SIG-M5 (cell line): ENCODE results near the gene BIN1.

Source experiments
- DNase-seq: peaks from one replicate; lab custom pipeline; 2025; lab: John Stamatoyannopoulos, UW

The BIN1 gene

DNA sequence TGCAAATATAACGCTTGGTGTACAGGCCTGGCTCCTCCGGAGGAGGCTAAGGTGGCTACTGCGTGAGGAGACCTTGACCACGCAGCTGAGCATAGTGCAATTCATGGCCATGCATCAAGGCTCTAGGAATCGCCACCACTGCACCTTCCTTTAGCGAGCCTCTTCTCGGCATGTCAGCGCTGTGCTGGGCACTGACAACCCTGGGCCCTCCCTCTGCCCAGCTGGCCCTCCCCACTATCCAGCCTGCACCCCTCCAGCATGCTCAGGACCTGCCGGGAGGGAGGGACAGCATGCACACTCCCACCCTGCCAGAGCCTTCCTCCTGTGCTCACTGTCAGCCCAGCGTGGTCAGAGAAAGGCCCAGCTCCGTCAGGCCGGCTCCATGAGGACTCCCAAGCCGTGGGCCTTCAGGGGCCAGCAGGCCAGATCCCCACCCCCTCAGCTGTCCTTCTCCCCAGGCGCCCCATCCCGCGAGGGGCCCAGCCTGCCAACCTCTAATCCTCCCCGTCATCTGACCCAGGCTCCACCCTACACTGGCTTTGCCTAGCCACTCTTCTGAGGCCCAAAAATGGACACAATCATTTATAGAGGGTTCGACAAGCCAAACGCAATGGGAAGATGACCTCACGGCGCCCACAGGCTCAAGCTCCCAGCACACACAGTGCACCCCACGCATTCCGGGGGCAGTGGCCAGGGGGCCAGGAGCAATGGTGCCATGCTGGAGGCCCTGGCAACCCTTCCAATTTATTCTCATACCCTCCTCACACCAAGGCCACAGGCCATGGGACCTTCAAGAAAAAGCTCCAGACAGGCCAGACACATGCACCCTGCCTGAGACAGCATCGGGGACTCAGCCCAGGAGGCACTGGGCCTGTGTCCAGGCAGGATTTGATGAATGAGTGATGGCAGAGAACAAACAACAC, 3.5 kb downstream of the BIN1 start:
- no peak for DNase-seq

DNA sequence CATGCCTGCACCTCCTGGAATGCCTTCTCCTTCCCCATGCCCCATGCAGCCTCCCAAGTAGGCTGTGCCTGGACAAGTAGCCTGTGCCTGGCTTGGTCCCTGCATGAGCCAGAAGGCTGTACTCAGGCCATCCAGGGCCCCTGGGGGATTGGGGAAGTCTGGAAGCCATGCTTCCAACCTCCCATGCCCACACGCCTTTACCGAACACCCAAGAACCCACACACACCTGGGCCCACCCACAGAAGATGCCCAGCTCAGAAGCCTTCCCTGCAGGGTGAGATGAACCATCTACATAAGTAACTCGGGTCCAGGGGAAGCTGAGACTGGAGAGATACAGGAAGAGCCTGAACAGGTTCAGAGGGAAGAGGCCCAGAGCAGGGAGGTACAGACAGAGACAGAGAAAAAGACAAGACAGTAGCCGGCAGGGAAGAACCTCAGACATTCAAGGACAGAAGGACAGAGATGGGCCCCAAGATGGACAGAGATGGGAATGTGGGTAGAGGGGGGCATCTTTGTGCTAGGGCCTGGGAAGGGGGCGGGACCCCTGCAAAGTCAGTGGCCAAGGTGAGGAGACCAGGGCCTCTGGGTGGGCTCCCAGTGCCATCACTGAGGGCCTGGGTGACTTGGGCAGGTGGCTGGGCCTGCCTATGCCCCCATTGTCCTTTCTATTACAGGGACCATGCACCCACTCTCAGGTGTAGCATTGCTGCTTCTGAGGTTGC, 4.3 kb downstream of the BIN1 start:
- no peak for DNase-seq

DNA sequence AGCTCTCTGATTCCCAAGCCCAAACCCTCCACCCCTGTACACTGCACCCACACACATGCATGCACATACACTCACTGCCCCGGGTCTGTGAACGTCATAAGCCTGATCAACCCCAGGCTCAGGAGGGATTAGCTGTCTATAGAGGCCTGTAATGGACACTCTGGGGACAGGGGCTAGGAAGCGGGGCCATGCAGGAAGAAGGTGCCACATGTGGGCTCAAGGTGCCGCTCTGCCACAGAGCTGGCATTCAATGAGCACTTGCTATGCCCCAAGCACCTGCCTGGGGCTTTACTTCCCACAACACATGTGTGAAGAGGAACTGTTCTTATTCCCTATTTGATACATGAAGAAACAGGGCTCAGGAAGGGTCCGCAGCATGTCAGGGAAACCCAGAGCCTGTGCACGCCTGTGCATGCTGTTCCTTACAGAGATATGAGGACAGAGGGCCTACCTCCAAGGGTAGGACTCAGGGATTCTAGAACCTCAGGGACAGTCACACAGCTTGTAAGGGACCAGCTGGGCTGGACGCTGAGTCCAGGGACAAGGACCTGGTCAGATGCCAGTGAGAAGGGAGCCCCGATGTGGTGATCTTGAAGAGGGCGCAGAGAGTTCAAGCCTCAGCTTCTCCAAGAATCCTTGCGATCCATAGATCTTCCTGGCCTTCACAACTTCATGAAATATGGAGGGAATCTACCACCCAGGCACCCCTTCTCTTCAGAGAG, 5.0 kb downstream of the BIN1 start:
- no peak for DNase-seq

- DNase-seq = no peak
These were observed 5.8 kb downstream of the BIN1 start for GRCh38 chr2:127101048-127101611.

DNA sequence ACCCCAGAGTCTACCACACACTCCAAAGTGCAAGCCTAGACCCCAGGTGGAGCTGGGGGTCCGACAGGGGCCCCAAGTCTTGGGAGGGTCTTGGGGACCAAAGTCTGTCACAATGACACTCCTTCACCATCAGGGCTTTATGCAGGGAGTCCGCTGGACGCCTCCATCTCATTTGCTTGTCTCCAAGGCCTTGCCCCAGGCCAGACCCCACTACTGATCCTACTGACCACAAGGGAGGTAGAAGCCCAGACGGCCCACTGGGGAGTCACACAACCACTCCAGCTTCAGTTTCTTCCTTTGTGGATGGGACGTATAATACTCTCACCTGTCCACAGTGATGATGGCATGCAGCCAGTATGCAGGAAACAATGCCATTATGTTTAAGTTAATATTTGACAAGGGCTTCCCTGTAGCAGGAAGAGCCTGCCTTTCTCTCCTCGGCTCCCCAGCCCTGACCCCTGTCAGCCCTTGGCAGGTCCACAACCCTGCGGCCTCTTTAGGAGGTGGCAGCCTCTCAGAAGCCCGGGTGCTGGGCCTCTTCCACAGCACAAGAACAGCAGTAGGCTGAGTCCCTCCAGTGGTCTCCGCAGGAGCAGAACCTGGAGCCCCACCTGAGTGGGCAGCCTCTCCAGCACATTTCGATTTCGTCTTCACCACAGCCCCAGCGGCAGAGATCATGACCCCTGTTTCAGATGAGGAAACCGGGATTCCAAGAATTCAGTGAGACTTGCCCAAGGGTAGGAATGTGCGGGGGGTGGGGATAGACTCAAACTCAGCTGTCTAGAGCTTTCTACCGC, 6.5 kb downstream of the BIN1 start:
- no peak for DNase-seq

DNA sequence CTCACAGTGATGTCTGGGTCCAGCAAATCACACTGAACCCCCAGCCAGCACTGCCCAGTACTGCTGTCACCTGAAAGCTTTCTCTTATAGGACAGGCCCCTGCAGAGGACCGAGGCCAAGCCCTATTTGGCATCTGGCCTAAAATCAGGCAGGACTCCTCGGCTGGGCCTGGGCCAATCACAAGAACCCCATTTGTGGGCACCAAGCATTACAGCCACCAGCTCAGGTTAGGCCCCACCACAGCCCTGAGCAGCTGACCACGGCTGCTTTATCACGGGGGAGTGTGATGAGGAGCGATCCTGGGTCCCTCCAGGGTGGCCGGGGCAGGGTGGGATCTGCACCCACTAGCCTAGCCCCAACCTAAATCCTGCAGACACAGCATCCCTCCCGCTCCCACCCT, 8.2 kb downstream of the BIN1 start:
- DNase-seq = no peak

DNA sequence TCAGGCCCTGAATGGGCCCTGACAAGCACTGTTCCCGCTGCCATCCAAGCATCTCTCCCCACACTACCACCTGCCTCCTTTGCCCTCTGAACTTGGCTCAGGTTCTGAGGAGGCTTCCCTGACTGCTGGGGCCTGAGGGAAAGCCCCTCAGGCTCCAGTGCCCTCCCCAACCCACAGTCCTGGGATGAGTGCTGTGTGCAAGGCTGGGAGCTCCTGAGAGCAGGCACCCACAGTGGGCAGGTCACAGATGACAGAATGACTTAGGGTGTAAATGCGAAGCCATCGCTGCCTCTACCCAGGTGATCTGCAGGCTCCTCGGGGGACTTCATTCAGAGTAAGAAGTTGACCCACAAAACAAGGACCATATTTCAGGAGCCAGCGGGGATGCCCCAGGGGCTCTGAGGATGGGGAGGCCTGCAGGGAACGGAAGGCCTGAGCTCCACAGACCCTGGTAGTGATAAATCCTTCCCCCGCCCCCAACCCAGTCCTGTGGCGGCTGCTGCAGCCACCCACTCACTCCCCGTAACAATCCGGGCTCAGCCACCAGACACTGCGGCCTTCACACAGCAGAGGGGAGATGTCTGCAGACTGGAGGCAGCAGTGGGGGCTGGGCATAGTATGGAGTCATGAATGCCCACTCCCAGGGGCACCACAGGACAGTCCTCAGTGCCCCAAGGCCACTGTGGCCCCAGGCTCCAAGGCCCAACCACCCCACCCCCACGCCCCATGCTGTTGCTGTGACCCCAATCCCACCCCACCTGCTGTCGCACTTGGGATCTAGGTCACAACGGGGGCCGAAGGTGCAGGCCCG, 8.9 kb downstream of the BIN1 start:
- DNase-seq = no peak

DNA sequence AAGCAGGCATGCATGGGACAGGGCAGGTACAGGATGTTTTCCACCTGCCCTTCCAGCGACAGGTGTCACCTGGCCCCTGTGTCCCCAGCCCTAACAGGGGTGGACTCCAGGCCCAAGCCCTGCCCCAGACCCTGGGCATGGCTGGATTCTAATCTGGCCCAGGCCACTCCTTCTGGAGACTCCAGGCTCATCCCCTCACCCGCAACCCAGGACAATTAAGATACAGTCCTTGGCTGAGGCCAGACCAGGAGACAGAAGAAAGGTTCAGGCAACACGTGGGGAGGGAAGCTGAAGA, 9.5 kb downstream of the BIN1 start:
- no peak for DNase-seq

DNA sequence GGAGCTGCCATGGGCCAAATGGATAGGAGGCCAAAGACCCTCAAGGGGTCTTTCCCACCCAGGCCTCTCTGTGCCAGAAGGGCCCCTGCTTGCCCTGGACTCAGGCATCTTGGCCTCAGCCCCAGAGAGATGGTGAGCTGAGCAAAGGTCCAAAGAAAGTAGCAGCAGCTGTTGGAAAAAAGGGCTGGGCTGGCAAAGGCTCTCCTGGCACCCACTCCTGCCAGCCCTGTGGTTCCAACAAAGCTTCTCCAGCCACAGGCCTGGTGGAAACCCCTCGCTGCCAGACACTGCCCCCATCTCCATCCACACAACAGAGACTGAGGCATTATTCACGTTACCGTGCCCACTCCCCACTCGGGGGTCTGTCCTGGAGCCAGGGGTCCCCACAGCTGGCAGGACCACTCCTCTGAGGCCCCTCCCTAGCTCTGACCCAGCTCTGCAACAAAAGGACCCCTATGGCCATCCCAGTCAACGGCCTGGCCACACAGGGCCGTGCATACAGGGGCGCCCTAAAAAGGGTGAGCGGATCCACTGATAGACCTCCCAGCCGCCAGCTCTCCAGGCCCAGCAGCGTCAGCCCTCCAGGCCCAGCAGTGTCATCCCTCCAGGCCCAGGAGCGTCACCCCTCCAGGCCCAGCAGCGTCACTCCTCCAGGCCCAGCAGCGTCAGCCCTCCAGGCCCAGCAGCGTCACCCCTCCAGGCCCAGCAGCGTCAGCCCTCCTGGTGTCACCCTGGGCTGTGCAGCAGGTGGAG, 10.1 kb downstream of the BIN1 start:
- DNase-seq = no peak

GRCh38 chr2:127096280-127096679, 10.7 kb downstream of the BIN1 start:
- no peak for DNase-seq

GRCh38 chr2:127095784-127096183, 11.2 kb downstream of the BIN1 start:
- DNase-seq = no peak

- DNase-seq = no peak
These were observed 11.7 kb downstream of the BIN1 start for GRCh38 chr2:127095367-127095641.

DNA sequence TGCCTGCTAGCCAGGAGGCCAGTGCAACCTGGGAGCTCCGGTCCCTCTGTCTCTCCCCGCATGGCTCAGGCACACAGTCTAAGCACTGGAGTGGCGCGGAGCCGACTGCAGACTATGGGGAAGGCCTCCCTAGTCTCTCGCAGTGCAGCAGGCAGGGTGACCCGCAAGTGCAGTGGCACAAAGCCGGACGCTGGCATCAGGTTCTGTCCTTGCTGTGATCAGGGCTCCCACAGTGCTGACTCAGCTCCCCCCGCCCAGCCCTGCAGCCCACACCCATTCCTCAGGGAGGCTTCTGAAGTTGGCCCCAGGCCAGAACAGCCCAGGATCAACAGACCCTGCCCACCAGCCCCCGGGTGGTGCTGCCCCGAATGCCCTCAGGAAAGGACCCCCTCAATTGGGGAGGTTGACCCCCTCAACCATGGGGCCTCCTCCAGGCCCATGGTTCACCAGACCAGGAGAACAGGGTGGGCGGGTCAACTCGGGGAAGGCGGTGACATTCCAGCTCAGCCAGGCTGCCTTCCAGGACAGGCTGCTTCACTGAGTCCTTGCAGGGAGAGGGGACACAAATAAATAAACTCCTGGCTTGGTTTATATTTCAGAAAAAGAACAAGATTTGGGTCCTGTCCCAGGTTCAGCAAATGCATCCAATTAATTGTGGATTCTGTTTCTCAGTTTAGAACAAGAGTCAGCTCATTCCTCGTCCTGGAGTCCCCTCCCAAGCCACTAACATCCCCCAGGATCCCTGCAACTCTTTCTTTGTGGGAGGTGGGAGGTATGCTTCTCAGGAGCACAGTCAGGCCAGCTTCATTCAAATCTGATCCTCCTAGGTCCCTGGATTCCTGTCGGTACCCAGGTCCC, 12.2 kb downstream of the BIN1 start:
- DNase-seq = no peak

DNA sequence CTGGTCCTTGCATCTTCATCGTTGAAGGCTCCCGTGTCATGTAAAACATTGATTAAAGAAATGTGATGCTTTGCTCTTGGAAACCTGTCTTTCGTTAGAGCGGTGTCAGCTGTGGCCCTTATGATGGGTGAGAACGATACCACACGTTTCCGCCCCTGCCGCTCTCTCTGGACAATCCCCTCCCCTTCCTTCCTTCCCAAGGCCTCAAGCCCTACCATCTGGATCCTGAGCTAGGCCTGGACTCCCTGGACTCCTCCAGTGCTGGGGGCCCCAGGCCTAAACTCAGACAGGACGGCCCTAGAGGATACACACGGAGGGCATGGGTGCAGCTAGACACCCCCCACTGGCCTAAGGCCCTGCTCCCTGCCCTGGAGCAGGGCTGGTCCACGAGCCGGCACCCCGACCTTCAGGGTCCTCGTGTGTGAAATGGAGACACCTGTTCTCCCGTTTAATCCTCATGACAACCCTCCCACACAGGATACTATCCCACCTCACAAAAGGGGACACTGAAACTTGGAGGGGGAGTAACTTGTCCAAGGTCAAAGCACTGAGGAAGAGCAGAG, 13.2 kb downstream of the BIN1 start:
- DNase-seq = no peak

- DNase-seq = no peak
These were observed 13.9 kb downstream of the BIN1 start for GRCh38 chr2:127092901-127093516.

GRCh38 chr2:127092306-127092705, 14.6 kb downstream of the BIN1 start:
- DNase-seq = no peak

- DNase-seq = no peak
These were observed 15.1 kb downstream of the BIN1 start for GRCh38 chr2:127091886-127092285.

DNA sequence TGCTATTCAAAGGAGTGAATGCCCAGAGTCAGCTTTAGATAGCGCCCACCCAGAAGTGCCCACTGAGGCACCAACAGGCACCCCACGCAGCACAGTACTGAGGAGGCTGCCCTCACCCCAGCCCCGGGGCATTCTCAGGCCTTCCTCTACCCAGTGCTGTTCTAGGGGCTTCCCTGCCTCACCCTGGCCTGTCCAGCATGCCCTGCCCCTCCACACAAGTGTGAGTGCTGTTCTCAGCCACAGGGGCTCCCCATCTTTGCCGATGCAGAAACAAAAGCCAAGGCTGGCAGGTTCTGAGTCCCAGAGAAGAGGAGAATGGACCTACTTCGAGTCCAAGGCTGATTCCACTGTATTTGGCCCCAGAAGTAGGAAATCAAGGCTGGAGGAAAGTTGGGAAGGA, 15.8 kb downstream of the BIN1 start:
- DNase-seq = no peak
